WTC11 (cell line): ENCODE results near the gene UBE2F.
"Not testable (repeated sequence)": the region's sequence is repeated elsewhere in the genome, so short reads cannot be mapped to it uniquely, and the experiment has no call there.

Experiments
- E2F4 ChIP-seq: sonication (generic); formaldehyde crosslinking; IDR thresholded peaks from 2 replicates; pipeline ENCODE4 v1.8.1; 2022; ENCODE audit warnings: low read depth, mild to moderate bottlenecking, moderate library complexity, missing genetic modification reagents, borderline replicate concordance
- JUN ChIP-seq: sonication (generic); formaldehyde crosslinking; IDR thresholded peaks from 2 replicates; pipeline ENCODE4 v1.8.0; 2023; ENCODE audit warnings: mild to moderate bottlenecking, missing genetic modification reagents
- RELA ChIP-seq: sonication (generic); formaldehyde crosslinking; IDR thresholded peaks from 2 replicates; pipeline ENCODE4 v1.8.1; 2022; ENCODE audit warnings: missing genetic modification reagents, mild to moderate bottlenecking, borderline replicate concordance

GRCh38 chr2:237965844-237966243, 970 bp upstream of the UBE2F start:
- not testable (repeated sequence) for TF ChIP-seq E2F4 (CRISPR knock-in tag); RELA (CRISPR knock-in tag); JUN
